Adrenal gland (tissue), 12 donors: Measurements from ENCODE around the gene LYRM4. TPM values are rescaled to one million over a fixed set of nuclear protein-coding genes. Genes with fewer than 3 reads are reported as not detected.

ENCODE experiments used
- DNase-seq, 7 donors: peaks; one replicate each; pipeline ENCODE4 v3.0.0-alpha.2; 2019 to 2020
- H3K27ac ChIP-seq, 5 donors: fragments of 200-600 bp; sonication (generic) in 4 of 5; 1 replicate in 3 of 5; 2 replicates in 2 of 5; pipeline versions ENCODE4 v1.5.1 to v1.8.0; 2016 to 2020; ENCODE audit warnings: mild to moderate bottlenecking in 1 of 5
- H3K27me3 ChIP-seq: fragments of 200-600 bp; 2 replicates; pipeline ENCODE4 v1.8.0; 2021
- H3K36me3 ChIP-seq, 2 donors: fragments of 200-600 bp; replicated peaks in 1 of 2; 1 replicate in 1 of 2; 2 replicates in 1 of 2; pipeline versions ENCODE4 v1.5.1 to v1.8.0; 2018 to 2022
- H3K4me1 ChIP-seq, 2 donors: fragments of 200-600 bp; replicated peaks in 1 of 2; 1 replicate in 1 of 2; 2 replicates in 1 of 2; pipeline versions ENCODE4 v1.5.1 to v1.8.0; 2018 to 2021
- H3K4me3 ChIP-seq, 4 donors: fragments of 200-600 bp; sonication (generic) in 3 of 4; one replicate each; pipeline ENCODE4 v1.5.1; 2016 to 2018
- H3K9me3 ChIP-seq, 3 donors: fragments of 200-600 bp; sonication (generic) in 1 of 3; replicated peaks in 1 of 3; 1 replicate in 2 of 3; 2 replicates in 1 of 3; pipeline versions ENCODE4 v1.5.1 to v1.8.0; 2016 to 2021
- POLR2A ChIP-seq, 2 donors: fragments of 450-650 bp; IDR thresholded peaks; one replicate each; pipeline ENCODE4 v1.6.1; 2017; ENCODE audit warnings: antibody characterized with exemption in 2 of 2, mild to moderate bottlenecking in 2 of 2, moderate library complexity in 1 of 2
- WGBS, 4 donors: extraction: QIAGEN DNeasy Blood & Tissue Kit in 2 of 4; methylation state at CpG; one replicate each; pipeline versions ENCODE4 v1.1.5 to v1.1.7; 2013 to 2017; 5-methylcytosine and 5-hydroxymethylcytosine counted together
- intact Hi-C, 2 donors: fragments of 100-400 bp; cut with DNase I; formaldehyde crosslinking; loops; one replicate each; pipeline versions ENCODE4 v1.14.1 to v1.15.0; 2022 to 2023
- polyA plus RNA-seq, 3 donors: library from polyadenylated mRNA; stranded (reverse); fragments of 200-250 nt in 2 of 3; fragments of 350-450 nt in 1 of 3; fragmentation: Illumina TruSeq in 1 of 3; extraction: RNeasy Lipid Tissue Mini Kit (QIAGEN cat#74804) in 1 of 3; gene quantifications; one replicate each; pipeline ENCODE4 v1.2.3, GENCODE V29; 2013 to 2014
- total RNA-seq, 9 donors: library from RNA; depleted of rRNA in 4 of 9; stranded (reverse); fragments of >200 nt in 4 of 9; fragments of 120-200 nt in 1 of 9; fragmentation: NEBNext Ultra II Directional in 1 of 9; extraction: Animal tissue kit (Norgen Biotek cat#: 25700) in 1 of 9; gene quantifications; one replicate each; pipeline versions ENCODE4 v1.1.0 to v1.2.4, GENCODE V29; 2013 to 2023
- TF ChIP-seq, protein P1 (sequence below), 6 experiments: fragments of 450-650 bp in 4 of 6; fragments of 200-600 bp in 2 of 6; sonication (generic) in 1 of 6; IDR thresholded peaks; 1 replicate in 5 of 6; 2 replicates in 1 of 6; pipeline versions ENCODE4 v1.5.1 to v1.8.0; 2016 to 2021; ENCODE audit warnings: antibody characterized with exemption in 6 of 6, mild to moderate bottlenecking in 2 of 6, moderate library complexity in 1 of 6
- donor health status: healthy with polysubstance abuse.
- donor health status: Bipolar disorder and iron deficiency.
- donor health status: DM: yes; HTN: yes; CAD: no.
- donor health status: DM: no; HTN: no; CAD: no.
- donor health status: DM: no; HTN: no; CAD: no.
- donor health status: DM: yes; HTN: yes; CAD: no.

LYRM4 gene
- total and polyA plus RNA-seq, 12 donors = 16.1 to 65.1 (median 29.9) TPM

DNA sequence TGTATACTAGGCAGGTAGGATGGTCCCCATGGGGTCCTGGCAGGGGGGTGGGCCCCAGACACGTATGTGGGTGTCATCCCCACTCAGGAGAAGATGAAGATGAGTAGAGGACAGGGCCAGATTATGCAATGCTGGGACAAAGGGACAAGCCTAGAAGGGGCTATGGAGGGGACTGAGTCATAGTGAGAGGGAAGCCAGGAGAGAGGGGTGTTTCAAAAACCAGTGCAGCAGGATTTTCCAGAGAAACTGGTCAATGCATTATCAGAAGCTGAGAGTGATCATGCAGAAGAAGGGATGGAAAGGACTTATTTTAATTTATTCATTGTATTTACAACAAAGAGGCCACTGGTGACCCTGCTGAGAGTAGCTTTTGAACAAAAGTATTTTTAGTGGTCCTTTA is 101.6 kb downstream of the LYRM4 start:
- Histone ChIP-seq H3K36me3 (no peaks in the 10 kb centered on the region), H3K27me3 (no peaks in the 10 kb centered on the region), H3K4me3 (no peak overlapping the region), H3K27ac (no peak overlapping the region), H3K4me1 (no peaks in the 10 kb centered on the region), H3K9me3 (no peaks in the 10 kb centered on the region)
- no peak for TF ChIP-seq POLR2A (IDR thresholded peaks at IDR 0.05)
- TF ChIP-seq, protein P1, sequence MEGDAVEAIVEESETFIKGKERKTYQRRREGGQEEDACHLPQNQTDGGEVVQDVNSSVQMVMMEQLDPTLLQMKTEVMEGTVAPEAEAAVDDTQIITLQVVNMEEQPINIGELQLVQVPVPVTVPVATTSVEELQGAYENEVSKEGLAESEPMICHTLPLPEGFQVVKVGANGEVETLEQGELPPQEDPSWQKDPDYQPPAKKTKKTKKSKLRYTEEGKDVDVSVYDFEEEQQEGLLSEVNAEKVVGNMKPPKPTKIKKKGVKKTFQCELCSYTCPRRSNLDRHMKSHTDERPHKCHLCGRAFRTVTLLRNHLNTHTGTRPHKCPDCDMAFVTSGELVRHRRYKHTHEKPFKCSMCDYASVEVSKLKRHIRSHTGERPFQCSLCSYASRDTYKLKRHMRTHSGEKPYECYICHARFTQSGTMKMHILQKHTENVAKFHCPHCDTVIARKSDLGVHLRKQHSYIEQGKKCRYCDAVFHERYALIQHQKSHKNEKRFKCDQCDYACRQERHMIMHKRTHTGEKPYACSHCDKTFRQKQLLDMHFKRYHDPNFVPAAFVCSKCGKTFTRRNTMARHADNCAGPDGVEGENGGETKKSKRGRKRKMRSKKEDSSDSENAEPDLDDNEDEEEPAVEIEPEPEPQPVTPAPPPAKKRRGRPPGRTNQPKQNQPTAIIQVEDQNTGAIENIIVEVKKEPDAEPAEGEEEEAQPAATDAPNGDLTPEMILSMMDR (IDR thresholded peaks at IDR 0.05) = no peak
- intact Hi-C loops = no loop called here
- WGBS, 4 donors = 67 to 86% (median 74%) methylated on average over 1 of the region's 1 CpG
- DNase-seq = no peak

DNA sequence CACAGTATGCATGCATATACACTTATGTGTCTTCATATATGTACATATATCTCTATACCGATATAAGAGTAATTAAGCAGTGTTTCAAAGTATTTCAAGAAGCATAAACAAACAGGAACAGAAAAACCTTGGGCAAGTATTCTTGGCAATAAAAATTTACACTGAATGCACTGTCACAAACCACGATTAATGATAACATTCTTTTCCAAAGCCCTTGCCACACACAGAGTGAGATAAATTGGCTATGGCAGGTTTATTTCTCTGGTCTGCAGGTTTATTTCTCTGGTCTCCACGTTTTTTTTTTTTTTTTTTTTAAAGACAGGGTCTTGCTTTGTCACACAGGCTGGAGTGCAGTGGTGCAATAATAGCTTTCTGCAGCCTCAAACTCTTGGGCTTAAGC is 102.6 kb downstream of the LYRM4 start:
- no peaks in the 10 kb centered on the region for H3K27me3 ChIP-seq
- WGBS, 4 donors = 15 to 36% (median 32%) methylated on average over 3 of the region's 3 CpGs
- TF ChIP-seq, protein P1 (IDR thresholded peaks at IDR 0.05) = no peak
- no peak for TF ChIP-seq POLR2A (IDR thresholded peaks at IDR 0.05)
- no peak for DNase-seq
- H3K9me3 ChIP-seq = no peaks in the 10 kb centered on the region
- H3K4me1 ChIP-seq = no peaks in the 10 kb centered on the region
- H3K27ac ChIP-seq = no peak overlapping the region
- intact Hi-C loops = no loop called here
- H3K36me3 ChIP-seq = no peaks in the 10 kb centered on the region
- no peak overlapping the region for H3K4me3 ChIP-seq

DNA sequence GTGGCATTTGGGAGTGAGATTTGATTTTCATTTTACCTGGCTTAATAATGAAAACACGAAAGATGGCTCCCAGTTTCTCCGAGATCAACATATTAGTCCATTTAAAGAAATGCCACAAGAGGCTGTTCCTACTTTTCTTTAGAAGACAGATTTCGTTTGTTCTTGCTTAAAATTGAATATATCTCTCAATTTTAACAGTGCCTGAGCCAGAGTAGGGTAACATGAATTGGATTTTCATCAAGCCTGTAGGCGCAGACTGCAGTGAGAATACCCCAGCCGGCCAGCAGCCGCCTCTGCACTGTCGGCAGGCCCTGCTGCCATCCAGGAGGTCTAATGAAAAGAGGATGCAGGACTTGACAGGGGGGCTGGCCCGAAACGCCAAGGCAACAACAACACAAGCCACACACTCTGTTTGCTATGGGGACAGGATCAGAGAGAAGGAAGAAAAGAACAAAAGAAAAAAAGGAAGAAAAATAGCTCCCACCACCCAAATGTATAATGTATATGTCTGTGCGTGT is 103.1 kb downstream of the LYRM4 start:
- Histone ChIP-seq H3K27me3 (no peaks in the 10 kb centered on the region), H3K4me1 (no peaks in the 10 kb centered on the region), H3K4me3 (no peak overlapping the region), H3K36me3 (no peaks in the 10 kb centered on the region), H3K9me3 (no peaks in the 10 kb centered on the region), H3K27ac (no peak overlapping the region)
- WGBS, 4 donors = 85 to 88% (median 86%) methylated on average over 10 of the region's 10 CpGs
- intact Hi-C loops = no loop called here
- DNase-seq = no peak
- TF ChIP-seq, protein P1 (IDR thresholded peaks at IDR 0.05) = no peak
- TF ChIP-seq POLR2A (IDR thresholded peaks at IDR 0.05) = no peak

DNA sequence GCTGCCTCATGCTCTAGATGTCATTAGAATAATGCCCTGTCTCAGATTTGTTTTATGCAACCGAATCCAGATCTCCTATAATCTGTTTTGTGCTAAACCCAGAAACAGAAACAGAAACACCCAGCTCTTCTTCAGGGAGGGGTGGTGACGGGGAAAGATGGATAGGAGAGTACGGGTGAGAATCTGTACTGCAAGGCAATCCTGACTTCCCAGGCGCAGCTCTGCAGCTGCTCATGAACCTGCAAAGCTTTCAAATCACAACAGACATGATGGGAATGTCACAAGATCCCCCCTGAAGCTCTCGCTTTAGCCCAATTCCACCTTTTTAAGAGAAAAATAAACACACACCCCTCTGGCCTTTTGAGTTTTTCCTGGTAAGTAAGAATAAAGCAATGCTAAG is 104.1 kb downstream of the LYRM4 start:
- no peak overlapping the region for H3K4me3 ChIP-seq
- H3K9me3 ChIP-seq = no peaks in the 10 kb centered on the region
- WGBS, 4 donors = 65 to 83% (median 80%) methylated on average over 5 of the region's 5 CpGs
- H3K27ac ChIP-seq = no peak overlapping the region
- TF ChIP-seq POLR2A (IDR thresholded peaks at IDR 0.05) = no peak
- TF ChIP-seq, protein P1 (IDR thresholded peaks at IDR 0.05) = no peak
- H3K4me1 ChIP-seq = no peaks in the 10 kb centered on the region
- intact Hi-C loops = no loop called here
- H3K36me3 ChIP-seq = no peaks in the 10 kb centered on the region
- no peak for DNase-seq
- no peaks in the 10 kb centered on the region for H3K27me3 ChIP-seq
